HepG2 (cell line): ENCODE data around the gene JPH4.

Source experiments
- FOXM1 ChIP-seq: sonication (generic); formaldehyde crosslinking; IDR thresholded peaks from 2 replicates; pipeline ENCODE4 v1.5.0; 2020; ENCODE audit warnings: missing genetic modification reagents
- LCORL ChIP-seq, 2 experiments: fragments of 450-650 bp in 1 of 2; sonication (generic) in 1 of 2; formaldehyde crosslinking in 1 of 2; IDR thresholded peaks; 2 replicates each; pipeline versions ENCODE4 v1.5.0 to v1.6.1; 2017 to 2020; ENCODE audit warnings: antibody characterized with exemption in 1 of 2, missing genetic modification reagents in 1 of 2
- MXI1 ChIP-seq: IDR thresholded peaks from 3 replicates; pipeline ENCODE4 v1.6.1; 2012; ENCODE audit warnings: low read depth, low read length, inconsistent platforms, borderline replicate concordance
- POLR2A ChIP-seq, 2 experiments: IDR thresholded peaks; 2 replicates each; pipeline ENCODE4 v1.6.1; 2011; ENCODE audit warnings: low read depth in 2 of 2, low read length in 2 of 2, mild to moderate bottlenecking in 1 of 2, moderate library complexity in 1 of 2; ENCODE audit not compliant: insufficient read depth in 1 of 2
- RFX5 ChIP-seq: IDR thresholded peaks from 2 replicates; pipeline ENCODE4 v1.6.1; 2011; ENCODE audit warnings: low read depth, low read length, improper control_type of control experiment
- ZBTB3 ChIP-seq: sonication (generic); formaldehyde crosslinking; IDR thresholded peaks from 2 replicates; pipeline ENCODE4 v1.4.0; 2020; ENCODE audit warnings: low read depth, mild to moderate bottlenecking, moderate library complexity, missing genetic modification reagents, borderline replicate concordance
- ZNF768 ChIP-seq: sonication (generic); formaldehyde crosslinking; IDR thresholded peaks from 2 replicates; pipeline ENCODE4 v1.4.0; 2020; ENCODE audit warnings: missing genetic modification reagents
- ZNF891 ChIP-seq: sonication (generic); formaldehyde crosslinking; IDR thresholded peaks from 2 replicates; pipeline ENCODE4 v1.5.0; 2020; ENCODE audit warnings: mild to moderate bottlenecking, missing genetic modification reagents
- TF ChIP-seq, protein P1 (sequence below): IDR thresholded peaks from 2 replicates; pipeline ENCODE4 v1.6.1; 2016; ENCODE audit warnings: missing biosample characterization, missing genetic modification reagents, low read depth
- TF ChIP-seq, protein P2 (sequence below): sonication (generic); formaldehyde crosslinking; conservative IDR thresholded peaks from 2 replicates; pipeline ENCODE4 v1.8.1; 2023; ENCODE audit warnings: missing genetic modification reagents
- TF ChIP-seq, protein P3 (sequence below): sonication (generic); formaldehyde crosslinking; IDR thresholded peaks from 2 replicates; pipeline ENCODE4 v1.8.0; 2022; ENCODE audit warnings: mild to moderate bottlenecking, missing genetic modification reagents, moderate library complexity
- TF ChIP-seq, protein P4 (sequence below): sonication (generic); formaldehyde crosslinking; conservative IDR thresholded peaks from 2 replicates; pipeline ENCODE4 v1.4.0; 2020; ENCODE audit warnings: missing genetic modification reagents

DNA sequence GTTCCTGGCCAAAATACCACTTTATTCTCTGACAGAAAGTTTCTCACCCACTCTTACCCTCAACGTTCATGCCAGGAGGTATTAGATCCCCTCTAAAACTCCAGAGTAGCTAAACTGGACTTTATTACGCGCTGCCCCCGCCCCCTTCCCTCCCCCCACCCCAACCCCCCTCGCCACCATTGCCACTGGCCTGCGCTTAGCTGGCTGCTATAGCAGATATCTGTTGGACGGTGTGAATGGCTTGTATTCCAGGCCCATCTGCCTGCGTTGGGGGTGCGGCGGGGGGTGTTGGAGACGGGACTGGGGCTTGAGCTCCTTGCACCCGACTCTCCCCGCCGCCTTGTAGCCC, 23.1 kb downstream of the JPH4 start:
- no peak for TF ChIP-seq MXI1
- TF ChIP-seq ZNF768 (CRISPR knock-in tag): no peak
- no peak for TF ChIP-seq FOXM1 (CRISPR knock-in tag)
- TF ChIP-seq POLR2A (IDR thresholded peaks at IDR 0.05; ENCODE audit: insufficient read depth in 1 of 2, low read depth in 2 of 2, low read length in 2 of 2): no peak
- TF ChIP-seq LCORL (IDR thresholded peaks at IDR 0.05): no peak
- no peak for TF ChIP-seq LCORL (CRISPR knock-in tag; IDR thresholded peaks at IDR 0.05)
- TF ChIP-seq ZNF891: no peak
- TF ChIP-seq ZBTB3 (CRISPR knock-in tag): no peak
- TF ChIP-seq, protein P1, sequence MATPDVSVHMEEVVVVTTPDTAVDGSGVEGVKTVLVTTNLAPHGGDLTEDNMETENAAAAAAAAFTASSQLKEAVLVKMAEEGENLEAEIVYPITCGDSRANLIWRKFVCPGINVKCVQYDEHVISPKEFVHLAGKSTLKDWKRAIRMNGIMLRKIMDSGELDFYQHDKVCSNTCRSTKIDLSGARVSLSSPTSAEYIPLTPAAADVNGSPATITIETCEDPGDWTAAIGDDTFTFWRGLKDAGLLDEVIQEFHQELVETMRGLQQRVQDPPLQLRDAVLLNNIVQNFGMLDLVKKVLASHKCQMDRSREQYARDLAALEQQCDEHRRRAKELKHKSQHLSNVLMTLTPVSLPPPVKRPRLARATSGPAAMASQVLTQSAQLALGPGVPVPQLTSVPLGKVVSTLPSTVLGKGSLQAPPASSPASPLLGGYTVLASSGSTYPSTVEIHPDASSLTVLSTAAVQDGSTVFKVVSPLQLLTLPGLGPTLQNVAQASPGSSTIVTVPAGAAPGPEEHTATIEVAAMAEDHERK (CRISPR knock-in tag): no peak
- TF ChIP-seq, protein P2, sequence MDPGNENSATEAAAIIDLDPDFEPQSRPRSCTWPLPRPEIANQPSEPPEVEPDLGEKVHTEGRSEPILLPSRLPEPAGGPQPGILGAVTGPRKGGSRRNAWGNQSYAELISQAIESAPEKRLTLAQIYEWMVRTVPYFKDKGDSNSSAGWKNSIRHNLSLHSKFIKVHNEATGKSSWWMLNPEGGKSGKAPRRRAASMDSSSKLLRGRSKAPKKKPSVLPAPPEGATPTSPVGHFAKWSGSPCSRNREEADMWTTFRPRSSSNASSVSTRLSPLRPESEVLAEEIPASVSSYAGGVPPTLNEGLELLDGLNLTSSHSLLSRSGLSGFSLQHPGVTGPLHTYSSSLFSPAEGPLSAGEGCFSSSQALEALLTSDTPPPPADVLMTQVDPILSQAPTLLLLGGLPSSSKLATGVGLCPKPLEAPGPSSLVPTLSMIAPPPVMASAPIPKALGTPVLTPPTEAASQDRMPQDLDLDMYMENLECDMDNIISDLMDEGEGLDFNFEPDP (CRISPR knock-in tag): no peak
- TF ChIP-seq, protein P3, sequence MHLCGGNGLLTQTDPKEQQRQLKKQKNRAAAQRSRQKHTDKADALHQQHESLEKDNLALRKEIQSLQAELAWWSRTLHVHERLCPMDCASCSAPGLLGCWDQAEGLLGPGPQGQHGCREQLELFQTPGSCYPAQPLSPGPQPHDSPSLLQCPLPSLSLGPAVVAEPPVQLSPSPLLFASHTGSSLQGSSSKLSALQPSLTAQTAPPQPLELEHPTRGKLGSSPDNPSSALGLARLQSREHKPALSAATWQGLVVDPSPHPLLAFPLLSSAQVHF (CRISPR knock-in tag): no peak
- TF ChIP-seq, protein P4, sequence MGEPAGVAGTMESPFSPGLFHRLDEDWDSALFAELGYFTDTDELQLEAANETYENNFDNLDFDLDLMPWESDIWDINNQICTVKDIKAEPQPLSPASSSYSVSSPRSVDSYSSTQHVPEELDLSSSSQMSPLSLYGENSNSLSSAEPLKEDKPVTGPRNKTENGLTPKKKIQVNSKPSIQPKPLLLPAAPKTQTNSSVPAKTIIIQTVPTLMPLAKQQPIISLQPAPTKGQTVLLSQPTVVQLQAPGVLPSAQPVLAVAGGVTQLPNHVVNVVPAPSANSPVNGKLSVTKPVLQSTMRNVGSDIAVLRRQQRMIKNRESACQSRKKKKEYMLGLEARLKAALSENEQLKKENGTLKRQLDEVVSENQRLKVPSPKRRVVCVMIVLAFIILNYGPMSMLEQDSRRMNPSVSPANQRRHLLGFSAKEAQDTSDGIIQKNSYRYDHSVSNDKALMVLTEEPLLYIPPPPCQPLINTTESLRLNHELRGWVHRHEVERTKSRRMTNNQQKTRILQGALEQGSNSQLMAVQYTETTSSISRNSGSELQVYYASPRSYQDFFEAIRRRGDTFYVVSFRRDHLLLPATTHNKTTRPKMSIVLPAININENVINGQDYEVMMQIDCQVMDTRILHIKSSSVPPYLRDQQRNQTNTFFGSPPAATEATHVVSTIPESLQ (CRISPR knock-in tag): no peak
- no peak for TF ChIP-seq RFX5
